HG02588 (cell line): ENCODE results near the gene MBLAC1.
A peak's percentile ranks its signal among the peaks of the same experiment; 100 is the strongest.

Experiments used
- ATAC-seq: cut with Tn5 transposase; IDR thresholded peaks from one replicate; pipeline ENCODE4 v1.9.1; 2021; ENCODE audit warnings: mild to moderate bottlenecking, moderate library complexity; ENCODE audit not compliant: unreplicated experiment

Gene MBLAC1

GRCh38 chr7:100152937-100153666 lies 26.3 kb downstream of the MBLAC1 start:
- no peak for ATAC-seq

GRCh38 chr7:100153708-100154535 lies 27.2 kb downstream of the MBLAC1 start:
- ATAC-seq: no peak

GRCh38 chr7:100154651-100155491 lies 28.1 kb downstream of the MBLAC1 start:
- no peak for ATAC-seq

GRCh38 chr7:100155553-100156317 lies 29.0 kb downstream of the MBLAC1 start:
- ATAC-seq: no peak

- ATAC-seq: no peak
Measured at GRCh38 chr7:100156331-100157068, 29.7 kb downstream of the MBLAC1 start.

GRCh38 chr7:100157069-100157333 lies 30.2 kb downstream of the MBLAC1 start:
- no peak for ATAC-seq

GRCh38 chr7:100157334-100158228 lies 30.8 kb downstream of the MBLAC1 start:
- ATAC-seq: no peak

- ATAC-seq: peak; percentile 73
Measured at GRCh38 chr7:100158229-100159098, 31.7 kb downstream of the MBLAC1 start, which contains the start of gene TRAPPC14. TRAPPC14 (minus strand) TSS chr7:100158723; CDS start chr7:100158499, 224 bp downstream.

GRCh38 chr7:100159099-100159623 lies 32.4 kb downstream of the MBLAC1 start:
- ATAC-seq: no peak

- no peak for ATAC-seq
Measured at GRCh38 chr7:100160067-100160466, 33.3 kb downstream of the MBLAC1 start.

GRCh38 chr7:100163006-100163531 lies 36.3 kb downstream of the MBLAC1 start:
- no peak for ATAC-seq

- ATAC-seq: no peak
Measured at GRCh38 chr7:100163871-100164270, 37.1 kb downstream of the MBLAC1 start.

- ATAC-seq: no peak
Measured at GRCh38 chr7:100166317-100166940, 39.7 kb downstream of the MBLAC1 start.

GRCh38 chr7:100166970-100167911 lies 40.5 kb downstream of the MBLAC1 start:
- no peak for ATAC-seq

GRCh38 chr7:100167912-100168323 lies 41.2 kb downstream of the MBLAC1 start:
- no peak for ATAC-seq
